Loucy (cell line): ENCODE measurements around the gene THSD7A.

Experiments
- CTCF ChIP-seq: fragments of 200-600 bp; sonication (generic); conservative IDR thresholded peaks from 2 replicates; pipeline ENCODE4 v1.5.1; 2014; ENCODE audit warnings: mild to moderate bottlenecking, antibody characterized with exemption, low read length
- EZH2phosphoT487 ChIP-seq: fragments of 200-600 bp; IDR thresholded peaks from 2 replicates; pipeline ENCODE4 v1.6.1; 2018; ENCODE audit warnings: antibody characterized with exemption, mild to moderate bottlenecking, moderate library complexity, borderline replicate concordance

- TF ChIP-seq CTCF (no peak), EZH2phosphoT487 (no peak)
Observed at GRCh38 chr7:11830582-11831155, 1.3 kb downstream of the THSD7A start.
